GM12878 (cell line): ENCODE data around the gene CLDN34.

Source experiments
- CEBPB ChIP-seq, 2 experiments: fragments of 150-350 bp in 1 of 2; IDR thresholded peaks; 2 replicates each; pipeline ENCODE4 v1.6.1; 2012 to 2014; ENCODE audit warnings: low read depth in 2 of 2, low read length in 2 of 2, borderline replicate concordance in 1 of 2, inconsistent platforms in 1 of 2
- CHD1 ChIP-seq: IDR thresholded peaks from 2 replicates; pipeline ENCODE4 v1.6.1; 2012; ENCODE audit warnings: low read depth, low read length, improper control_type of control experiment
- CTCF ChIP-seq, 3 experiments: IDR thresholded peaks in 2 of 3; conservative IDR thresholded peaks in 1 of 3; 2 replicates each; pipeline ENCODE4 v1.5.1; 2011; ENCODE audit warnings: low read depth in 3 of 3, low read length in 3 of 3, mild to moderate bottlenecking in 3 of 3, control low read depth in 2 of 3, moderate library complexity in 2 of 3, inconsistent platforms in 1 of 3, mixed read lengths in 1 of 3; ENCODE audit not compliant: control insufficient read depth in 2 of 3, insufficient read depth in 1 of 3; ENCODE audit errors: extremely low read depth in 1 of 3
- POLR2AphosphoS5 ChIP-seq: IDR thresholded peaks from 2 replicates; pipeline ENCODE4 v1.6.1; 2011; ENCODE audit warnings: mild to moderate bottlenecking, low read length, inconsistent platforms
- RAD51 ChIP-seq: fragments of 450-650 bp; IDR thresholded peaks from 2 replicates; pipeline ENCODE4 v1.6.1; 2016; ENCODE audit warnings: moderate library complexity, mild to moderate bottlenecking, inconsistent platforms
- REST ChIP-seq: IDR thresholded peaks from 2 replicates; pipeline ENCODE4 v1.6.1; 2012; ENCODE audit warnings: mild to moderate bottlenecking, low read depth, low read length
- ZNF274 ChIP-seq: IDR thresholded peaks from one replicate; pipeline ENCODE4 v1.8.0; 2011; ENCODE audit not compliant: insufficient read length, insufficient read depth
- ZNF592 ChIP-seq: fragments of 450-650 bp; IDR thresholded peaks from 2 replicates; pipeline ENCODE4 v1.6.1; 2017; ENCODE audit warnings: mild to moderate bottlenecking, moderate library complexity

- no peak for TF ChIP-seq CTCF (IDR thresholded peaks at IDR 0.05 in 2 of 3, conservative IDR thresholded peaks at IDR 0.05 in 1 of 3; ENCODE audit: control insufficient read depth in 2 of 3, extremely low read depth in 1 of 3, insufficient read depth in 1 of 3, low read depth in 3 of 3, low read length in 3 of 3)
- TF ChIP-seq CHD1: no peak
- TF ChIP-seq ZNF592: no peak
- no peak for TF ChIP-seq REST
- no peak for TF ChIP-seq ZNF274
- no peak for TF ChIP-seq CEBPB (IDR thresholded peaks at IDR 0.05; ENCODE audit: borderline replicate concordance in 1 of 2, low read depth in 2 of 2, low read length in 2 of 2)
- TF ChIP-seq POLR2AphosphoS5: no peak
- no peak for TF ChIP-seq RAD51
Measured at GRCh38 chrX:9952300-9952699, 14.9 kb upstream of the CLDN34 start.
